ENCODE measurements around the gene TSFM.

DNA sequence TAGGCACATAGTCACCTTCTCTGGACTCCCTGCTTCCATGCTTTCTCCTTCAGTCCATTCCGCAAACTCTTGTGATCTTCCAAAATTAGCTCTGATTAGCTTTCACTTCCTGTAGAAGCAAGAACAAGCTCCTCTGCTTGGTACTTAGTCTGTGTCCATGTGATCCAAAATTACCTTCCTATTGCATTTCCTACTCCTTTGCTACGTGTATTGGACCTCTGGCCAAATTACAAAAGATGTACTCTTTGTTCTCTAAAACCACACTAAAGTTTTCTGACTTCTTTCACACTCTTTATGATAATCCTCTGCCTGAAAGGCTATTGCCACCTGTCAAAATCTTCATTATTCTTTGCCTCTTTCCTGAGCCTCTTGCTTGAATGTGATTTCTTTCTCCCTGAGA is 786 bp upstream of the TSFM start:
- TF ChIP-seq, protein P1, sequence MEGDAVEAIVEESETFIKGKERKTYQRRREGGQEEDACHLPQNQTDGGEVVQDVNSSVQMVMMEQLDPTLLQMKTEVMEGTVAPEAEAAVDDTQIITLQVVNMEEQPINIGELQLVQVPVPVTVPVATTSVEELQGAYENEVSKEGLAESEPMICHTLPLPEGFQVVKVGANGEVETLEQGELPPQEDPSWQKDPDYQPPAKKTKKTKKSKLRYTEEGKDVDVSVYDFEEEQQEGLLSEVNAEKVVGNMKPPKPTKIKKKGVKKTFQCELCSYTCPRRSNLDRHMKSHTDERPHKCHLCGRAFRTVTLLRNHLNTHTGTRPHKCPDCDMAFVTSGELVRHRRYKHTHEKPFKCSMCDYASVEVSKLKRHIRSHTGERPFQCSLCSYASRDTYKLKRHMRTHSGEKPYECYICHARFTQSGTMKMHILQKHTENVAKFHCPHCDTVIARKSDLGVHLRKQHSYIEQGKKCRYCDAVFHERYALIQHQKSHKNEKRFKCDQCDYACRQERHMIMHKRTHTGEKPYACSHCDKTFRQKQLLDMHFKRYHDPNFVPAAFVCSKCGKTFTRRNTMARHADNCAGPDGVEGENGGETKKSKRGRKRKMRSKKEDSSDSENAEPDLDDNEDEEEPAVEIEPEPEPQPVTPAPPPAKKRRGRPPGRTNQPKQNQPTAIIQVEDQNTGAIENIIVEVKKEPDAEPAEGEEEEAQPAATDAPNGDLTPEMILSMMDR (conservative IDR thresholded peaks at IDR 0.05; ENCODE audit: low read depth, low read length), result no peak
- TF ChIP-seq, protein P2, sequence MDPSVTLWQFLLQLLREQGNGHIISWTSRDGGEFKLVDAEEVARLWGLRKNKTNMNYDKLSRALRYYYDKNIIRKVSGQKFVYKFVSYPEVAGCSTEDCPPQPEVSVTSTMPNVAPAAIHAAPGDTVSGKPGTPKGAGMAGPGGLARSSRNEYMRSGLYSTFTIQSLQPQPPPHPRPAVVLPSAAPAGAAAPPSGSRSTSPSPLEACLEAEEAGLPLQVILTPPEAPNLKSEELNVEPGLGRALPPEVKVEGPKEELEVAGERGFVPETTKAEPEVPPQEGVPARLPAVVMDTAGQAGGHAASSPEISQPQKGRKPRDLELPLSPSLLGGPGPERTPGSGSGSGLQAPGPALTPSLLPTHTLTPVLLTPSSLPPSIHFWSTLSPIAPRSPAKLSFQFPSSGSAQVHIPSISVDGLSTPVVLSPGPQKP (IDR thresholded peaks at IDR 0.05; ENCODE audit: borderline replicate concordance, low read depth, low read length), result no peak
- TF ChIP-seq POLR2A (IDR thresholded peaks at IDR 0.05; ENCODE audit: low read depth, low read length), result no peak
